ENCODE measurements around the gene GABRP. TPM values are rescaled to one million over a fixed set of nuclear protein-coding genes. Genes with fewer than 3 reads are reported as not detected.

GABRP gene
- polyA plus RNA-seq, 2 of the 4 experiments (the other 2 are of a cell fraction), result not detected

DNA sequence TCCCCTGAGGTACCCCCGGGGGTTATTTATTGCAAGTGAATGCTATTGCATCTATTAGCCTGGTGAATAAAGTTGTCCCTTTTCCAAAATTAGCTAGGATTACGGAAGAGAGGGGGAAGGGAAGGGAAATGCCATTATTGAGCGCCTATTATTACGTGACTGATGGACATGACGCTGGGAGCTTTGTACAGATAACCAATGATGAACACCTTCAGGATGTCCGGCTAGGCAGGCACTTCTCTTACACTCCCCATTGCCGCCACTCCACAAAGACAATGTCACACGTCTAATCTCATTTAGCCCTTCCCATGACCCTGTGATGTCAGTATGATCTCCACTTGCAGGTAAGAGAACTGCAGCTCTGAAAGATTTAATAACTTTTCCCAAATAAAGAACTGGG lies 9.4 kb downstream of the GABRP start:
- WGBS (ENCODE audit: missing lambda C conversion rate), result 55% methylated on average over 8 of the region's 8 CpGs
- H3K9me3 ChIP-seq, result no peaks in the 10 kb centered on the region
- ATAC-seq (no peak), DNase-seq (ENCODE audit: low read depth in 1 of 2, low spot score in 1 of 2) (no peak), FAIRE-seq (no peak)
- TF ChIP-seq, protein P1, sequence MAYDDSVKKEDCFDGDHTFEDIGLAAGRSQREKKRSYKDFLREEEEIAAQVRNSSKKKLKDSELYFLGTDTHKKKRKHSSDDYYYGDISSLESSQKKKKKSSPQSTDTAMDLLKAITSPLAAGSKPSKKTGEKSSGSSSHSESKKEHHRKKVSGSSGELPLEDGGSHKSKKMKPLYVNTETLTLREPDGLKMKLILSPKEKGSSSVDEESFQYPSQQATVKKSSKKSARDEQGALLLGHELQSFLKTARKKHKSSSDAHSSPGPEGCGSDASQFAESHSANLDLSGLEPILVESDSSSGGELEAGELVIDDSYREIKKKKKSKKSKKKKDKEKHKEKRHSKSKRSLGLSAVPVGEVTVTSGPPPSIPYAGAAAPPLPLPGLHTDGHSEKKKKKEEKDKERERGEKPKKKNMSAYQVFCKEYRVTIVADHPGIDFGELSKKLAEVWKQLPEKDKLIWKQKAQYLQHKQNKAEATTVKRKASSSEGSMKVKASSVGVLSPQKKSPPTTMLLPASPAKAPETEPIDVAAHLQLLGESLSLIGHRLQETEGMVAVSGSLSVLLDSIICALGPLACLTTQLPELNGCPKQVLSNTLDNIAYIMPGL (CRISPR knock-in tag; IDR thresholded peaks at IDR 0.05; ENCODE audit: borderline replicate concordance), result no peak
- TF ChIP-seq, protein P2, sequence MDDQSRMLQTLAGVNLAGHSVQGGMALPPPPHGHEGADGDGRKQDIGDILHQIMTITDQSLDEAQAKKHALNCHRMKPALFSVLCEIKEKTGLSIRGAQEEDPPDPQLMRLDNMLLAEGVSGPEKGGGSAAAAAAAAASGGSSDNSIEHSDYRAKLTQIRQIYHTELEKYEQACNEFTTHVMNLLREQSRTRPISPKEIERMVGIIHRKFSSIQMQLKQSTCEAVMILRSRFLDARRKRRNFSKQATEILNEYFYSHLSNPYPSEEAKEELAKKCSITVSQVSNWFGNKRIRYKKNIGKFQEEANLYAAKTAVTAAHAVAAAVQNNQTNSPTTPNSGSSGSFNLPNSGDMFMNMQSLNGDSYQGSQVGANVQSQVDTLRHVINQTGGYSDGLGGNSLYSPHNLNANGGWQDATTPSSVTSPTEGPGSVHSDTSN (IDR thresholded peaks at IDR 0.05), result no peak
- TF ChIP-seq CBX2 (IDR thresholded peaks at IDR 0.05; ENCODE audit: borderline replicate concordance, low read depth), result no peak
- TF ChIP-seq ESRRA (IDR thresholded peaks at IDR 0.05; ENCODE audit: borderline replicate concordance, low read length), result no peak
- no peak for TF ChIP-seq ZFP36 (IDR thresholded peaks at IDR 0.05; ENCODE audit: borderline replicate concordance, partially characterized antibody)
- TF ChIP-seq, protein P3, sequence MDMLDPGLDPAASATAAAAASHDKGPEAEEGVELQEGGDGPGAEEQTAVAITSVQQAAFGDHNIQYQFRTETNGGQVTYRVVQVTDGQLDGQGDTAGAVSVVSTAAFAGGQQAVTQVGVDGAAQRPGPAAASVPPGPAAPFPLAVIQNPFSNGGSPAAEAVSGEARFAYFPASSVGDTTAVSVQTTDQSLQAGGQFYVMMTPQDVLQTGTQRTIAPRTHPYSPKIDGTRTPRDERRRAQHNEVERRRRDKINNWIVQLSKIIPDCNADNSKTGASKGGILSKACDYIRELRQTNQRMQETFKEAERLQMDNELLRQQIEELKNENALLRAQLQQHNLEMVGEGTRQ (IDR thresholded peaks at IDR 0.05), result no peak
- no peak for TF ChIP-seq EP300 (IDR thresholded peaks at IDR 0.05)
- no peak for TF ChIP-seq CBX8 (IDR thresholded peaks at IDR 0.05)
- no peak for TF ChIP-seq FOXS1 (CRISPR knock-in tag; IDR thresholded peaks at IDR 0.05)
- TF ChIP-seq NPAS2 (CRISPR knock-in tag; IDR thresholded peaks at IDR 0.05; ENCODE audit: borderline replicate concordance), result no peak
- TF ChIP-seq ZNF302 (CRISPR knock-in tag; IDR thresholded peaks at IDR 0.05), result no peak
- no peak for TF ChIP-seq FOSL2 (IDR thresholded peaks at IDR 0.05)
- no peak for TF ChIP-seq FOSL2 (CRISPR knock-in tag; IDR thresholded peaks at IDR 0.05)
- TF ChIP-seq MAZ (IDR thresholded peaks at IDR 0.05; ENCODE audit: borderline replicate concordance, low read depth, low read length), result no peak
- TF ChIP-seq, protein P4, sequence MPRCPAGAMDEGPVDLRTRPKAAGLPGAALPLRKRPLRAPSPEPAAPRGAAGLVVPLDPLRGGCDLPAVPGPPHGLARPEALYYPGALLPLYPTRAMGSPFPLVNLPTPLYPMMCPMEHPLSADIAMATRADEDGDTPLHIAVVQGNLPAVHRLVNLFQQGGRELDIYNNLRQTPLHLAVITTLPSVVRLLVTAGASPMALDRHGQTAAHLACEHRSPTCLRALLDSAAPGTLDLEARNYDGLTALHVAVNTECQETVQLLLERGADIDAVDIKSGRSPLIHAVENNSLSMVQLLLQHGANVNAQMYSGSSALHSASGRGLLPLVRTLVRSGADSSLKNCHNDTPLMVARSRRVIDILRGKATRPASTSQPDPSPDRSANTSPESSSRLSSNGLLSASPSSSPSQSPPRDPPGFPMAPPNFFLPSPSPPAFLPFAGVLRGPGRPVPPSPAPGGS (IDR thresholded peaks at IDR 0.05), result no peak
- TF ChIP-seq SREBF2 (IDR thresholded peaks at IDR 0.05), result no peak
- TF ChIP-seq POLR2A (IDR thresholded peaks at IDR 0.05; ENCODE audit: low read length), result no peak
- TF ChIP-seq RNF2 (IDR thresholded peaks at IDR 0.05; ENCODE audit: borderline replicate concordance, low read depth), result no peak
- TF ChIP-seq RARB (CRISPR knock-in tag; IDR thresholded peaks at IDR 0.05), result no peak
- no peak overlapping the region for H3K4me3 ChIP-seq
- H3K4me1 ChIP-seq, result no peaks in the 10 kb centered on the region
- H3K27ac ChIP-seq, result no peak overlapping the region
- CTCF ChIA-PET, result interaction anchor here (0.6 to 10.9 kb wide), 8 partner anchors 10 to 170 kb away, joined by 3 to 240 read pairs (median 15); partner anchors contain the start of gene GABRP
- POLR2A ChIA-PET, result no interaction called here
- H3K4me2 ChIP-seq, result no peak overlapping the region

DNA sequence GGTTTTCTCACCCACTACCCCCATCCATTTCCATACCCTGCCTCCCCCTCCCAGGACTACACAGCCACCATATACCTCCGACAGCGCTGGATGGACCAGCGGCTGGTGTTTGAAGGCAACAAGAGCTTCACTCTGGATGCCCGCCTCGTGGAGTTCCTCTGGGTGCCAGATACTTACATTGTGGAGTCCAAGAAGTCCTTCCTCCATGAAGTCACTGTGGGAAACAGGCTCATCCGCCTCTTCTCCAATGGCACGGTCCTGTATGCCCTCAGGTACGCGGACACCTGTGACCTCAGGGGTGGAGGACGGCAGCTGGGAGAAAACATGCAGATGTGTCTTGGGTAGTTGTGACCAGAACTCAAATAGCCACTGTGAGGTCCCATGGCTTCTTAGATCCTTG lies 11.6 kb downstream of the GABRP start:
- H3K4me2 ChIP-seq, result no peak overlapping the region
- ATAC-seq (no peak), DNase-seq (ENCODE audit: low read depth in 1 of 2, low spot score in 1 of 2) (no peak), FAIRE-seq (no peak)
- no peaks in the 10 kb centered on the region for H3K9me3 ChIP-seq
- TF ChIP-seq RCOR1 (IDR thresholded peaks at IDR 0.05; ENCODE audit: low read depth, low read length) (no peak), SMC3 (IDR thresholded peaks at IDR 0.05) (no peak), KDM1A (IDR thresholded peaks at IDR 0.05; ENCODE audit: low read depth) (no peak), RFX5 (IDR thresholded peaks at IDR 0.05) (no peak), RARB (CRISPR knock-in tag; IDR thresholded peaks at IDR 0.05) (no peak), ZC3H11A (IDR thresholded peaks at IDR 0.05) (no peak), EP300 (IDR thresholded peaks at IDR 0.05) (no peak), MAZ (IDR thresholded peaks at IDR 0.05; ENCODE audit: borderline replicate concordance, low read depth, low read length) (no peak), KDM5A (IDR thresholded peaks at IDR 0.05) (no peak), EHMT2 (IDR thresholded peaks at IDR 0.05; ENCODE audit: low read depth) (no peak)
- TF ChIP-seq, protein P1 (CRISPR knock-in tag; IDR thresholded peaks at IDR 0.05; ENCODE audit: borderline replicate concordance), result no peak
- TF ChIP-seq, protein P5, sequence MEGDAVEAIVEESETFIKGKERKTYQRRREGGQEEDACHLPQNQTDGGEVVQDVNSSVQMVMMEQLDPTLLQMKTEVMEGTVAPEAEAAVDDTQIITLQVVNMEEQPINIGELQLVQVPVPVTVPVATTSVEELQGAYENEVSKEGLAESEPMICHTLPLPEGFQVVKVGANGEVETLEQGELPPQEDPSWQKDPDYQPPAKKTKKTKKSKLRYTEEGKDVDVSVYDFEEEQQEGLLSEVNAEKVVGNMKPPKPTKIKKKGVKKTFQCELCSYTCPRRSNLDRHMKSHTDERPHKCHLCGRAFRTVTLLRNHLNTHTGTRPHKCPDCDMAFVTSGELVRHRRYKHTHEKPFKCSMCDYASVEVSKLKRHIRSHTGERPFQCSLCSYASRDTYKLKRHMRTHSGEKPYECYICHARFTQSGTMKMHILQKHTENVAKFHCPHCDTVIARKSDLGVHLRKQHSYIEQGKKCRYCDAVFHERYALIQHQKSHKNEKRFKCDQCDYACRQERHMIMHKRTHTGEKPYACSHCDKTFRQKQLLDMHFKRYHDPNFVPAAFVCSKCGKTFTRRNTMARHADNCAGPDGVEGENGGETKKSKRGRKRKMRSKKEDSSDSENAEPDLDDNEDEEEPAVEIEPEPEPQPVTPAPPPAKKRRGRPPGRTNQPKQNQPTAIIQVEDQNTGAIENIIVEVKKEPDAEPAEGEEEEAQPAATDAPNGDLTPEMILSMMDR (IDR thresholded peaks at IDR 0.05), result no peak
- ChIA-PET POLR2A (no interaction called here), CTCF (interaction anchor here (1.1 to 10.9 kb wide), 5 partner anchors 15 to 156 kb away, joined by 3 to 240 read pairs (median 6); no protein-coding TSS in a partner anchor)
- no peak overlapping the region for H3K27ac ChIP-seq
- 59% methylated on average over 9 of the region's 10 CpGs for WGBS (ENCODE audit: missing lambda C conversion rate)
- no peaks in the 10 kb centered on the region for H3K4me1 ChIP-seq
- H3K4me3 ChIP-seq, result no peak overlapping the region
